RWPE1 (cell line): Measurements from ENCODE around the gene S100A7A.

Source experiments
- CTCF ChIA-PET: fragments of 350-600 bp; sonication (Branson Sonifier 250); formaldehyde crosslinking; extraction: SDS; loops from one replicate; lab custom pipeline; 2021; lab: Yijun Ruan, JAX
- POLR2A ChIA-PET: fragments of 400-600 bp; formaldehyde crosslinking; extraction: SDS; loops from one replicate; lab custom pipeline; 2020; ENCODE audit warnings: antibody characterized with exemption; ENCODE audit not compliant: low non-redundant PET; lab: Yijun Ruan, JAX
- DNase-seq: peaks from one replicate; pipeline ENCODE4 v3.0.0; 2012; ENCODE audit warnings: low spot score
- H3K27ac ChIP-seq: fragments of 450-650 bp; 2 replicates; pipeline ENCODE4 v1.5.1; 2017
- CTCF ChIP-seq: fragments of 450-650 bp; conservative IDR thresholded peaks from 2 replicates; pipeline ENCODE4 v1.5.1; 2017; ENCODE audit warnings: low read depth, mild to moderate bottlenecking

S100A7A gene

GRCh38 chr1:153432874-153433681, 16.8 kb downstream of the S100A7A start:
- CTCF ChIA-PET, result no interaction called here
- no peak for TF ChIP-seq CTCF
- POLR2A ChIA-PET, result no interaction called here
- no peak for DNase-seq
- H3K27ac ChIP-seq, result no peak overlapping the region

DNA sequence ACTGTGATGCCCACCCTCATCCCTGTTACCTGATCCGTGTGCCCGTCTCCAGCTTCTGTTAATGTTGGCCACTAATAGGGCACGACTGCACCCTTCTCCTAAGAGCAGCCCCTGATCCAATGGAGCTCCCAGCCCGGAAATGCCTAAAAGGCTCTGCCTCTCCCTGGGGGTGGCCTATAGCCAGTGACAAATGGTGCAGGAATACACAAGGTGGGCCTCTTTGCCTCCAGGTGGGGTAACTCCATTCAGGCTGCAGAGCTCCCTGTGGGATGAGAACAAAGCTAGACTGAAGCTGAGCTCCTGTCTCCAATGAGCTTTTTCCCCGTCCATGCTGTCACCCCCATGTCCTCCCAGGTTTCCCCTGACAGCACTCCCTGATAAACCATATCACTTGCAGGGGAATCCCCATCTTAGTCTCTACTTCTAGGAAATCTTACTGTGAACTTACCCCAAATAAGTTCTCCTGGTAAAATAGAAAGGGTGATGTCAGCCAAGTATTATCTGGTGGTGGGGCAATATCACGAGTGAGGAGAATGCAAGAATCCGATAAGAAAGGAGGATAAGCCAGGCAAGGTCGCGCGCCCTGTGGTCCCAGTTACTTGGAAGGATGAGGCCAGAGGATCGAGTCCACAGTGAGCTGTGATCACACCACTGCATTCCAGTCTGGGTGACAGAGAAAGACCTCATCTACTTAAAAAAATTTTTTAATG, 18.6 kb downstream of the S100A7A start:
- H3K27ac ChIP-seq, result no peak overlapping the region
- POLR2A ChIA-PET, result no interaction called here
- DNase-seq, result no peak
- CTCF ChIA-PET, result interaction anchor here (1.1 to 1.3 kb wide), 3 partner anchors 30 to 82 kb away, joined by 3 to 5 read pairs (median 3); no protein-coding TSS in a partner anchor
- TF ChIP-seq CTCF, result no peak

DNA sequence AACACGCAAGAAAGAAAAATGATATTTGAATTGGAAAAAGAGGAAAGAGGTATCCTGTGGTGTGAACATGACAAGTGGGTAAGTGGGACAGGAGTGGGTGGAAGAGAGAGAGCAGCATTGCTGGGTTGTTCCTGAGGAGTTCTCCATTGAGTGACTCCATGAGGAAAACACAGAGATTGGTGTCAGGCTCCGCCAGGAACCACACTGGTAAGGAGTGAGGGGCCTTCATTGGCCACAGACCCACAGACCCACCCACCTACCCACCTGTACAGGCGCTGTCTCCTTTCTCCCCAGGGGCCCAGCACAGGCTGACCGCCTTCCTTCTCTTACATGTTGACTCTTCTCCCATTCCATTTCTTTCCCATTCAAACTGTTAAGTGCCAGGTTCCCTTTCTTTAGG, 20.9 kb downstream of the S100A7A start:
- TF ChIP-seq CTCF, result no peak
- H3K27ac ChIP-seq, result no peak overlapping the region
- CTCF ChIA-PET, result interaction anchor here (0.5 to 0.9 kb wide), 2 partner anchors 84 to 85 kb away, joined by 3 read pairs; no protein-coding TSS in a partner anchor
- DNase-seq, result no peak
- POLR2A ChIA-PET, result no interaction called here

DNA sequence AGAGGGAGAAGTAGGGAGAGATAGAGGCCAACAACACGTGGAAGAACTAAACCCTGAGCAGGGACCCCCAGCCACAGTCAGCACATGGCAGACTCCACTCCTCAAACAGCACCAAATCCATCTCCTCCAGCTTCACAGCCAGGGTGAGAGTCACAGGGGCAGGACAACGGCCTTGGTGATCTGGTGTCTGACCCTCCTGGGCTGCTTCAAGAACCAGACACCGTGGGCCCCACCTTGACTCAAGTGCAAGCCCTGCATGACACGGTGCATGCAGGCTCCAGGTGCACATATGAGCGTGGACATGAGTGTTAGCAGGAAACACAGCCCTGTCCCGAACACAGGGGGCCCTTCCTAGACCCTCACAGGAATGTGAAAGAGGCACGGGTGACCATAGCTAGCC, 22.3 kb downstream of the S100A7A start:
- no peak overlapping the region for H3K27ac ChIP-seq
- POLR2A ChIA-PET, result no interaction called here
- CTCF ChIA-PET, result no interaction called here
- no peak for DNase-seq
- TF ChIP-seq CTCF, result no peak

DNA sequence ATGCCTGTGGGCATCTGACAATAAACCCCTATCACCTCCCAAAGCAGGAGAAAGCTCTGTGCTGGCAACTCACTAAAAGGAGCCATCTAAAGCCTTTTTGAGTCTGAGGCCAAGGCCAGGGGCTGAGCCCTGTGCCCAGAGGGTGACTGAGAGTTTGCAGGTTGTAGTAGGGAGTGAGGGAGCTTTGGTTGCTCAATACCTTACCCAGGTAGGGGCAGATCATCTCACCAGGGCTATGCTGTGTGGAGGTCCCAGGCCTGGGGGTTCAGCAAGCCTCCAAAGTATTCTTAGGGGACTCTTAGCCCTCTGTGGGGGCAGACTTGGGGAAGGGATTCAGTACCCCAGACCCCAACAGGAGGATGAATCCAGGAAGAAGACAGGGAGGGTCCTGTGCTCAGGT, 23.0 kb downstream of the S100A7A start:
- no peak for DNase-seq
- CTCF ChIA-PET, result no interaction called here
- POLR2A ChIA-PET, result no interaction called here
- no peak overlapping the region for H3K27ac ChIP-seq
- TF ChIP-seq CTCF, result no peak

DNA sequence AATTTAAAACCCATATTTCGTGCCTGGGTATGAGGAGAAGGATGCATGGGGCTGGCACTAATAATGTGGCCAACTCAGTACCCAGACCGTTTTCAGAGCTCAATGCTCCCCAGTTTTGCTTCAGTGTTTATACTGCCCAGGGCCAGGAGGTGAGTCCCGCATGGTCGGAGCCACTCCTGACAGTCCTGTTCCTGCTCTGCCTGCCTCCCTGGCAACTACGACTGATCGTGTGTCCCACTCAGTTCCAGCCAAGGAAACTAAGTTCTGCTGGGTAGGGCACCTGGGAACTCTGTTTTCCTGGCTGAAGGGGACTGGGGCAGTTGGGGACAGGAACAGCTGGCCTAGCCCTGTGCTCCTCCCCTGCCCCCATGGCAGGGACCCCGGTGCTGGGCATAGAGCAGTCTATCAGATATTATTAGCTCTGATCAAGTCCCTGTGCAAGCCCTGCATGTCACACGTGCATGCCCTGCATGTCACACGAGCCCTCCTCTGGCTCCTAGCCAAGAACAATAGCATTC, 25.0 kb downstream of the S100A7A start:
- POLR2A ChIA-PET, result no interaction called here
- no peak for DNase-seq
- no peak overlapping the region for H3K27ac ChIP-seq
- no peak for TF ChIP-seq CTCF
- CTCF ChIA-PET, result no interaction called here
